Heart left ventricle (tissue), 16 donors: ENCODE measurements around the gene NEK8. TPM values are rescaled to one million over a fixed set of nuclear protein-coding genes. Genes with fewer than 3 reads are reported as not detected.

Experiments used
- ATAC-seq, 4 donors: fragments of 200-7000 bp; cut with Tn5 transposase; one replicate each; pipeline ENCODE4 v1.9.1; 2020 to 2022; ENCODE audit warnings: moderate library complexity in 4 of 4, mild to moderate bottlenecking in 3 of 4, moderate number of reproducible peaks in 1 of 4
- DNase-seq, 5 donors: peaks; one replicate each; pipeline ENCODE4 v3.0.0-alpha.2; 2020
- H3K27ac ChIP-seq, 12 donors: fragments of 200-600 bp; sonication (generic) in 4 of 12; one replicate each; pipeline versions ENCODE4 v1.5.0 to v1.8.0; 2016 to 2022; ENCODE audit warnings: mild to moderate bottlenecking in 2 of 12
- H3K27me3 ChIP-seq, 9 donors: fragments of 200-600 bp; sonication (generic) in 2 of 9; one replicate each; pipeline versions ENCODE4 v1.5.1 to v1.8.0; 2016 to 2022; ENCODE audit warnings: mild to moderate bottlenecking in 3 of 9
- H3K36me3 ChIP-seq, 9 donors: fragments of 200-600 bp; sonication (generic) in 2 of 9; one replicate each; pipeline versions ENCODE4 v1.5.0 to v1.8.0; 2018 to 2022; ENCODE audit warnings: mild to moderate bottlenecking in 2 of 9
- H3K4me1 ChIP-seq, 12 donors: fragments of 200-600 bp; sonication (generic) in 4 of 12; one replicate each; pipeline versions ENCODE4 v1.5.0 to v1.8.0; 2016 to 2022; ENCODE audit warnings: mild to moderate bottlenecking in 3 of 12
- H3K4me3 ChIP-seq, 12 donors: fragments of 200-600 bp; sonication (generic) in 4 of 12; one replicate each; pipeline versions ENCODE4 v1.5.0 to v1.8.0; 2017 to 2022; ENCODE audit warnings: mild to moderate bottlenecking in 9 of 12, moderate library complexity in 4 of 12
- H3K9me3 ChIP-seq, 12 donors: fragments of 200-600 bp; sonication (generic) in 4 of 12; one replicate each; pipeline versions ENCODE4 v1.5.0 to v1.8.0; 2016 to 2022; ENCODE audit warnings: mild to moderate bottlenecking in 1 of 12
- POLR2A ChIP-seq, 2 donors: fragments of 450-650 bp; IDR thresholded peaks; one replicate each; pipeline ENCODE4 v1.6.1; 2017; ENCODE audit warnings: antibody characterized with exemption in 2 of 2, mild to moderate bottlenecking in 2 of 2, moderate library complexity in 2 of 2
- WGBS, 4 donors: extraction: QIAGEN DNeasy Blood & Tissue Kit in 2 of 4; methylation state at CpG; one replicate each; pipeline versions ENCODE4 v1.1.5 to v1.1.7; 2013 to 2018; 5-methylcytosine and 5-hydroxymethylcytosine counted together
- intact Hi-C, 10 donors: fragments of 100-400 bp; cut with DNase I; formaldehyde crosslinking; loops; one replicate each; pipeline versions ENCODE4 v1.11.1 to v1.14.2; 2022
- polyA plus RNA-seq, 2 donors: library from polyadenylated mRNA; stranded (reverse); fragments of 200-250 nt; gene quantifications; one replicate each; pipeline ENCODE4 v1.2.3, GENCODE V29; 2013
- total RNA-seq, 9 donors: library from RNA; depleted of rRNA in 2 of 9; stranded (reverse); fragments of >200 nt in 2 of 9; fragmentation: NEBNext Ultra II Directional in 3 of 9; extraction: Animal tissue kit (Norgen Biotek cat#: 25700) in 3 of 9; gene quantifications; one replicate each; pipeline versions ENCODE4 v1.1.0 to v1.2.4, GENCODE V29; 2016 to 2023
- TF ChIP-seq, protein P1 (sequence below), 12 donors: fragments of 200-600 bp; sonication (generic) in 4 of 12; IDR thresholded peaks; one replicate each; pipeline versions ENCODE4 v1.5.0 to v1.8.0; 2018 to 2022; ENCODE audit warnings: antibody characterized with exemption in 12 of 12, mild to moderate bottlenecking in 5 of 12
- donor health status: ischemic (EF 13 %, LVEDD 7.1; RV severe dilation, severe dysfunction).
- donor health status: healthy with polysubstance abuse.
- donor health status: DM: no; HTN: yes; CAD: no.
- donor health status: DM: no; HTN: no; CAD: no.
- donor health status: ischemic (EF 25% LVEDD 6.9; RV normal size, moderate dysfunction).
- donor health status: ischemic (EF 25% LVEDD 5.7; RV mildly dilated, moderate dysfunction).
- donor health status: healthy.
- donor health status: DM: yes; HTN: yes; CAD: no.
- donor health status: ischemic (EF 35%, LVEDD 5.7; RV mildly dilated, moderate dysfunction).
- donor health status: nonischemic (EF 11% LVEDD 7.7; RV severe dilation, severe dysfunction).
- donor health status: DM: yes; HTN: yes; CAD: no.
- donor health status: PGD.
- donor health status: ischemic (EF 29% LVEDD 5.4; RV normal size, mild dysfunction).
- donor health status: nonischemic (EF 23%, LVEDD 6.1; RV moderate dilation, normal function).

Gene NEK8
- total and polyA plus RNA-seq, 11 donors: 0.28 to 2.8 (median 1.1) TPM

GRCh38 chr17:28758411-28759121 is 30.0 kb downstream of the NEK8 start:
- H3K27me3 ChIP-seq: no peaks in the 10 kb centered on the region
- intact Hi-C loops: loop anchor here in 1 of 10 donors (5.0 kb wide), 1 partner anchor 149 kb away; no protein-coding TSS in a partner anchor
- H3K4me3 ChIP-seq: no peak overlapping the region
- TF ChIP-seq POLR2A (IDR thresholded peaks at IDR 0.05): no peak
- TF ChIP-seq, protein P1, sequence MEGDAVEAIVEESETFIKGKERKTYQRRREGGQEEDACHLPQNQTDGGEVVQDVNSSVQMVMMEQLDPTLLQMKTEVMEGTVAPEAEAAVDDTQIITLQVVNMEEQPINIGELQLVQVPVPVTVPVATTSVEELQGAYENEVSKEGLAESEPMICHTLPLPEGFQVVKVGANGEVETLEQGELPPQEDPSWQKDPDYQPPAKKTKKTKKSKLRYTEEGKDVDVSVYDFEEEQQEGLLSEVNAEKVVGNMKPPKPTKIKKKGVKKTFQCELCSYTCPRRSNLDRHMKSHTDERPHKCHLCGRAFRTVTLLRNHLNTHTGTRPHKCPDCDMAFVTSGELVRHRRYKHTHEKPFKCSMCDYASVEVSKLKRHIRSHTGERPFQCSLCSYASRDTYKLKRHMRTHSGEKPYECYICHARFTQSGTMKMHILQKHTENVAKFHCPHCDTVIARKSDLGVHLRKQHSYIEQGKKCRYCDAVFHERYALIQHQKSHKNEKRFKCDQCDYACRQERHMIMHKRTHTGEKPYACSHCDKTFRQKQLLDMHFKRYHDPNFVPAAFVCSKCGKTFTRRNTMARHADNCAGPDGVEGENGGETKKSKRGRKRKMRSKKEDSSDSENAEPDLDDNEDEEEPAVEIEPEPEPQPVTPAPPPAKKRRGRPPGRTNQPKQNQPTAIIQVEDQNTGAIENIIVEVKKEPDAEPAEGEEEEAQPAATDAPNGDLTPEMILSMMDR (IDR thresholded peaks at IDR 0.05): no peak
- DNase-seq: no peak
- ATAC-seq: no peak
- no peaks in the 10 kb centered on the region for H3K9me3 ChIP-seq
- no peak overlapping the region for H3K27ac ChIP-seq
- H3K4me1 ChIP-seq: peaks cover 0 to 26% (median 13%) of the 10 kb centered on the region in 12 donors
- peaks cover 0 to 35% (median 25%) of the 10 kb centered on the region in 9 donors for H3K36me3 ChIP-seq
- 94 to 97% (median 96%) methylated on average over 22 to 32 of the region's 32 CpGs for WGBS, 4 donors

- Histone ChIP-seq H3K36me3 (peaks cover 0 to 38% (median 26%) of the 10 kb centered on the region in 9 donors), H3K27me3 (no peaks in the 10 kb centered on the region), H3K9me3 (no peaks in the 10 kb centered on the region), H3K4me3 (no peak overlapping the region), H3K4me1 (peaks cover 0 to 32% (median 13%) of the 10 kb centered on the region in 12 donors), H3K27ac (no peak overlapping the region)
- intact Hi-C loops: loop anchor here in 1 of 10 donors (5.0 kb wide), 1 partner anchor 148 kb away; no protein-coding TSS in a partner anchor
- no peak for DNase-seq
- WGBS, 4 donors: 92 to 97% (median 94%) methylated on average over 13 to 18 of the region's 18 CpGs
- TF ChIP-seq POLR2A (IDR thresholded peaks at IDR 0.05): no peak
- TF ChIP-seq, protein P1 (IDR thresholded peaks at IDR 0.05): no peak
- ATAC-seq: peak in 1 of 4 donors; percentile 9
Measured at GRCh38 chr17:28759256-28759865, 30.8 kb downstream of the NEK8 start.

DNA sequence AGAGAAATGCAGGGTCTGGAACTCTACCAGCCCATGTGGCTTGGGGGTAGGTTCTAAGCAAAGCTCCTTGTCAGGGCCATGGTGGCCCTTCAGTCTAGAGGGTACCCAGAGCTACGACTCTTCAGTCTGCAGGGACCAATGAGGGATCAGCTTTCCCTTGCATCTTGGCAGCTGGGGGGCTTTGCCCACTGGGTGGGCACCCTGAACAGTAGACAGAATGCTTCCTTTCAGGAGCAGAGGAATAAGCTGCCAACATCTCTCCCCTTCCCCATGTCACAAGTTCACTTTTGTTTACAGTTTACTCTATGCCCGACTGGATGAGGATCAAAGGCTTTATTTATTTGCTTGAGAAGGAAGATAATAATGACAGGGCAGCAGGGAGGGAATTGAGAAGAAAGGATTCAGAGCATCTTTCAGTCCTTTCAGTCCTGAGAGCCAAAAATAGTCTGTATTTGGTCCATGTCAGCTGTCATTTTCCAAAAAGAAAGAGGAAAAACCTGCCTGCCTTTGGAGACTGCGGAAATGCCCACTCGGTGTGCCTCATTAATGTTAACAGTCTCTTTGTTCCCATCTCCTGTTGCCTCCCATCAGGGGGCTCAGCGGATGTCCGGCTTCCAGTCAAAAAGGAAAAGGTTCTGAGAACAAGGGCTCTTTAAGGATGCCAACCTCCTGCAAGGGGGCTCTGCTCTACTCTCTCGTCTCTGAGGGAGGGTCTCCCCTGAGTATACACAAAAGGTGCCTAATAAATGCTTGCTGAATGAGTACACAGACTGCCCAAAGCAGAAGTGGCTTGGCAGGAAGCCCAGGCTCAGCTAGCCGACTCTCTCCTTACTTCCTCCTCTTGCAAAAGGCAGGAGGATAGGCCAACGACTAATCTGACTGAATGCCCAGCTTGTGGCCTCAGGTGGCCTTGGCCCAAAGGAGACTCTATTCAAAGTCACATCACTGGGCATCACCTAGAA is 32.3 kb downstream of the NEK8 start:
- ATAC-seq: peak; percentile 43 to 75 (median 62)
- DNase-seq: peak; percentile 50 to 82 (median 69)
- Histone ChIP-seq H3K27ac (peak overlapping the region in 9 of 12 donors; percentile 8 to 46 (median 30)), H3K27me3 (no peaks in the 10 kb centered on the region), H3K9me3 (no peaks in the 10 kb centered on the region), H3K4me3 (no peak overlapping the region), H3K4me1 (peaks cover 0 to 32% (median 13%) of the 10 kb centered on the region in 12 donors), H3K36me3 (peaks cover 0 to 51% (median 41%) of the 10 kb centered on the region in 9 donors)
- 33 to 56% (median 41%) methylated on average over 7 to 9 of the region's 9 CpGs for WGBS, 4 donors
- TF ChIP-seq, protein P1 (IDR thresholded peaks at IDR 0.05): no peak
- no peak for TF ChIP-seq POLR2A (IDR thresholded peaks at IDR 0.05)
- intact Hi-C loops: loop anchor here in 9 of 10 donors (5.0 to 10.0 kb wide), 14 partner anchors 39 to 186 kb away; partner anchors contain the start of genes FLOT2 (in 3 of the 9), FAM222B (in 2 of the 9), DHRS13 (in 1 of the 9) and ERAL1 (in 1 of the 9)
